GM15510 (cell line): Measurements from ENCODE around the gene UPB1.

Experiments used
- POLR2A ChIP-seq: IDR thresholded peaks from 3 replicates; pipeline ENCODE4 v1.6.1; 2011; ENCODE audit warnings: borderline replicate concordance; ENCODE audit not compliant: insufficient read length; ENCODE audit errors: extremely low read depth

Gene UPB1

GRCh38 chr22:24497841-24498258 lies 2.7 kb downstream of the UPB1 start:
- no peak for TF ChIP-seq POLR2A

GRCh38 chr22:24498824-24499223 lies 3.7 kb downstream of the UPB1 start:
- TF ChIP-seq POLR2A: no peak

DNA sequence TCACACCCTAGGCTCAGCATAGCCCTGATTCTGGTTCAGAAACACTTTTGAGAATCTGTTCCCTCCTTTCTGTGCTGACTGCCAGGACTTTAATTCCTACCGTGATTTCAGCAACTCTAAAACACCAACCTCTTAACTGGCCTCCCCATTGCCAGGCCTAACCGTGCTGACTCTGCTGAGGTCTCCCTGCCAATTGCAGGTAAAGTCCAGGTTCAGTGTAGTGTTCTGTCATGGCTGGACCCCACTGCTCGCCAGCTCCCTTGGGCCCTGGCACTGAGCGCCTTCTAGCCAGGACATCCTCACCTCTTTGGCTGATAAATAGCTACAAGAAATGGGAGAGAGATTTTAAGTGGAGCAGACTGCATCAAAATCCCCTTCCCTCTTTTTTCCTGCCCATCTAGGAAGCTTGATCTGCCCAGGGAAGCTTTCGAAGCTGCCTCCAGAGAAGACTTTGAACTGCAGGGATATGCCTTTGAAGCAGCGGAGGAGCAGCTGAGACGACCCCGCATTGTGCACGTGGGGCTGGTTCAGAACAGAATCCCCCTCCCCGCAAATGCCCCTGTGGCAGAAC lies 4.7 kb downstream of the UPB1 start:
- TF ChIP-seq POLR2A: no peak

- TF ChIP-seq POLR2A: no peak
These were observed 5.2 kb downstream of the UPB1 start for GRCh38 chr22:24500277-24500820.

GRCh38 chr22:24501301-24502005 lies 6.3 kb downstream of the UPB1 start:
- no peak for TF ChIP-seq POLR2A

DNA sequence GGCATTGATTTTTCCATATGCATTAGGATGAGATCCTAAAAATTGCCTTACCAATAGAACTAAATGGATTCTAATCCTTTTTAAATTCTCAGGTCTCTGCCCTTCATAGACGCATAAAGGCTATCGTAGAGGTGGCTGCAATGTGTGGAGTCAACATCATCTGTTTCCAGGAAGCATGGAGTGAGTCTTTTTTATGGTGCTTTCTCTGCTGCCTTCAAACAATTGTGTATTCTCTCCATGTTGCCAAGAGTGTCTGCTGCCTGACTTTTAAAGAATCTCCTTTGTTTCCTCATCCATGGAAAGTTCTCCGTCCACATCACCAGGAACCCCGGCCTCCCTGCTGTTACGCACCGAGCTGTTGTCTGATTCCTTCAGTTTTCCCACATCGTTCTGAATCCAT lies 6.9 kb downstream of the UPB1 start:
- no peak for TF ChIP-seq POLR2A

DNA sequence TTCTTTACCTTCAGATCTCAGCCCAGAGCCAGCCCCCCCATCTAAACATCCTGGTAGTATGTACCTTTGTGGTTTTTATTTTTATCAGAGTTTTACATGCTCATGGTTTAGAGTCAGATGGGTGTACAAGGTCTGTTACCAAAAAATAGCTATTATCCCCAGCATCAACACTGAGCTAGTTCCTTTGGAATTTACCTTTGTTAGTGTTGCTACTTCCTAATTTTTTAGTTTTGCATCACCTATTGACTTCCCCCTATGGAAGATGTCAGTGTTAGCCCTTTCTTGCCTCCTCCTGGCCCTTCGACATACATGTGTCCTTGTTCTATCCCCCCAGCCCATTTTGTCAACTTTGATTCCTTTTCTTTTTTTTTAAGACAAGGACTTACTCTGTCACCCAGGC lies 7.4 kb downstream of the UPB1 start:
- no peak for TF ChIP-seq POLR2A

DNA sequence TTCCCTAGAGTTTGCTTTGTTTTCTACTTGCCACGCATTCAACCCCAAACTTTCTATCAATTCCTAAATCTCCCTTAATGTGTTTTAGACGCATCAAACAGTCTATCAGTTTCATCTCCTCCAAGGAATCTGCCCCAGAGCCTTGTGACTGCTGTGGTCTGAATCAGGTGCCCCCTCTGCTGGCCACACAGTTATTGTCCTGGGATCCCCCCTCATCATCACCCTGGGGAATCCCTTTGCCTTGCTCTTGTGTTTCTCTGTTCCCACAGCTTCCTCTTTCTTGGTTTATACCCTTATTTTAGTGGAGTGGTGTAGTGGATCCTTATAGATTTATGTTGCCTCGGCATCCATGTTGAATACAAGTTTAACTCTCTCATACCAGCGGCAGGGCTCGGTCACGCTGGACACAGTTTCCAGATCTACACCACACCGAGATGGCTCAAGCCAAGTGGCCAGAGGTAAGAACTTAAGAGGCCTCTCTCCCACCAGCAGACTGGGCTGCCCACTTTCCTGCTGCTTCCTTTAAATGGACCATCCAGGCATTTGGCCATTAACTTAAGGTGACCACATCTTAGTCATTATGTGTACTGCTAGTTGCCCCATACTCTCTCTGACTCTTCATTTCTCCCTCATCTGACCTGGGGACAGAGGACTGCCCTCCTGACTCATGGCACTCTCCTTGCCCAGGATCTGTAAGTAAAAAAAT lies 8.2 kb downstream of the UPB1 start:
- TF ChIP-seq POLR2A: no peak

GRCh38 chr22:24503843-24504338 lies 8.8 kb downstream of the UPB1 start:
- TF ChIP-seq POLR2A: no peak

DNA sequence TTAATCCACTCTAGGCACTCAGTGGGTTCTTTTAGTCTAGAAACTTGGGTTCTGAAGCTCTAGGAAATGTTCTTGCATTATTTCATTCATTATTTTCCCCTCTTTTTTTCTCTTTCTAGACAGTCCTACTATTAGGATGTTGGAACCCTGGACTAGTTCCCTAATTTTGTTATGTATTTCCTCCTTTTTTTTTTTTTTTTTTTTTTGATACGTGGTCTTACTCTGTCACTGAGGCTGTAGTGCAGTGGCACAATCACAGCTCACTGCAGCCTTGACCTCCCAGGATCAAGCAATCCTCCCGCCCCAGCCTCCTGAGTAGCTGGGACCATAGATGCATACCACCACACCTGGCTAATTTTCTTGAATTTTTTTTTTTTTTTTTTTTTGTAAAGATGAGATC lies 9.4 kb downstream of the UPB1 start:
- no peak for TF ChIP-seq POLR2A

- no peak for TF ChIP-seq POLR2A
These were observed 10.0 kb downstream of the UPB1 start for GRCh38 chr22:24504956-24505736.

DNA sequence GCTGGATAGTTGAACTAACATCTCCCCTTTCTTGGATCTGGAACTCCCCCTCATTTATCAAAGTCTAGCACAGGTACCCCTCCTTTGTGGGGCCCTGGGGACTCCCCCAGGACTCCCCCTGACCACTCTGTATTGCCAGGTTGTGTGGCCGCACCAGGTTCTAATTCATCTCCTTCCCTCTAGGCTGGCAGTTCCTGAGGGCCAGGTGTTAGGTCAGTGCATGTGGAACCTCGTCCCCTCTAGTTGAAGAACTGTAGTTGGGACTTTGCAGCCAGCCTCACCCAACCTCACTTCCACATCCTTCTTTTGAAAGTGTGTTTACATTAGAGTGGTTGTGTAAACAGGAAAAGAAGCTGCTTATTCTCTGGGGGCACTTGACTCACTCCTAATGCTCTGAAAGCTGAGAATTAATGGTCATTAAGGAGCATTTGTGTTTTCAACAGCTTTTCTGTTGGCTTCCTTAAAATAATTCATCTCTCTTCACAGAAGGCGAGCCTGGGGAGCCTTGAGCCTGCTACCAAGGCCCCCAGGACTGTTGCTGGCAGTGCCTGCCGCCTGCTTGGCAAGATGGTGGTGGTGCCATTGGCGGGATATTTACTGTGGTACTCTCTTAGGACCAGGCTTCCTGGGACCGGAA lies 11.8 kb downstream of the UPB1 start:
- no peak for TF ChIP-seq POLR2A

DNA sequence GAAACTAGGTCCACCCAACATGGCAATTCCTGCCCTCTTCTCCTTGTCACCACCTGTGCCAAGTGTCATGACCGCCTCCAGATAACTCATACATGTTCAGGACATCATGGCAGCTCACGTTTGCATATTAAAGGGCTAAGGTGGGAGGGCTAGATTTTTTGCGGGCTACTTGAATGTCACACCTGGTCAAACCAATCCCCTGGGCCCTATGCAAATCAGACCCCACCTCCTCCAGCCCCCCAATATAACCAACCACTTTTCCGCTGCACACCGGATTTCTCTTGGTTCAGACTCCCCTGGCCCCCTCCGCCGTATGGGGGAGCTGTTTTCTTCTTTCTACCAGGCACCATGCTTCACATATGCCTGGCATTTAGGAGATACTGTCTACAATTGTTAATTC lies 12.6 kb downstream of the UPB1 start:
- TF ChIP-seq POLR2A: no peak
